Upper lobe of left lung (tissue), 6 donors: Measurements from ENCODE around the gene CALN1. TPM values are rescaled to one million over a fixed set of nuclear protein-coding genes. Genes with fewer than 3 reads are reported as not detected.
A peak's percentile ranks its signal among the peaks of the same experiment; 100 is the strongest.

ENCODE experiments used
- ATAC-seq, 2 donors: fragments of 200-7000 bp; cut with Tn5 transposase; one replicate each; pipeline ENCODE4 v1.9.1; 2022; ENCODE audit warnings: mild to moderate bottlenecking in 2 of 2, moderate library complexity in 2 of 2; ENCODE audit not compliant: low FRiP score in 2 of 2
- DNase-seq, 2 donors: peaks; one replicate each; pipeline ENCODE4 v3.0.0-alpha.2; 2019 to 2020
- H3K27ac ChIP-seq, 4 donors: fragments of 200-600 bp; sonication (generic); one replicate each; pipeline ENCODE4 v1.5.1; 2016 to 2019
- H3K27me3 ChIP-seq, 4 donors: fragments of 200-600 bp; sonication (generic); one replicate each; pipeline ENCODE4 v1.5.1; 2017 to 2019
- H3K36me3 ChIP-seq, 4 donors: fragments of 200-600 bp; sonication (generic); one replicate each; pipeline ENCODE4 v1.5.1; 2016 to 2019
- H3K4me1 ChIP-seq, 4 donors: fragments of 200-600 bp; sonication (generic); one replicate each; pipeline ENCODE4 v1.5.1; 2018 to 2019
- H3K4me3 ChIP-seq, 4 donors: fragments of 200-600 bp; sonication (generic); one replicate each; pipeline ENCODE4 v1.5.1; 2017 to 2019; ENCODE audit warnings: mild to moderate bottlenecking in 2 of 4, moderate library complexity in 1 of 4
- H3K9me3 ChIP-seq, 4 donors: fragments of 200-600 bp; sonication (generic); one replicate each; pipeline ENCODE4 v1.5.1; 2018 to 2019
- CTCF ChIP-seq, 6 experiments: fragments of 450-650 bp in 4 of 6; fragments of 200-600 bp in 2 of 6; sonication (generic) in 2 of 6; IDR thresholded peaks; one replicate each; pipeline ENCODE4 v1.5.1; 2016 to 2019; ENCODE audit warnings: antibody characterized with exemption in 6 of 6
- EP300 ChIP-seq, 4 donors: sonication (generic); formaldehyde crosslinking; IDR thresholded peaks; one replicate each; pipeline ENCODE4 v1.5.1; 2017; ENCODE audit warnings: antibody characterized with exemption in 4 of 4, control low read depth in 2 of 4
- POLR2A ChIP-seq, 4 donors: fragments of 450-650 bp; IDR thresholded peaks; one replicate each; pipeline ENCODE4 v1.5.1; 2016 to 2017; ENCODE audit warnings: antibody characterized with exemption in 4 of 4, mild to moderate bottlenecking in 2 of 4
- POLR2AphosphoS5 ChIP-seq, 2 donors: sonication (generic); formaldehyde crosslinking; IDR thresholded peaks; one replicate each; pipeline ENCODE4 v1.5.1; 2017; ENCODE audit warnings: antibody characterized with exemption in 2 of 2
- WGBS, 2 donors: methylation state at CpG; one replicate each; pipeline ENCODE4 v1.1.5; 2017 to 2018; 5-methylcytosine and 5-hydroxymethylcytosine counted together
- total RNA-seq, 6 donors: library from RNA; depleted of rRNA in 4 of 6; stranded (reverse); fragments of >200 nt in 4 of 6; gene quantifications; one replicate each; pipeline versions ENCODE4 v1.1.0 to v1.2.1, GENCODE V29; 2016 to 2021
- donor health status: DM: no; HTN: no; CAD: no; lungs with moderate emphysema.
- donor health status: DM: no; HTN: yes; CAD: no; lungs with severe emphysema.

Gene CALN1
- total RNA-seq, 6 donors from 2014 or later, result 0.24 to 0.46 TPM; not detected in 4

GRCh38 chr7:71800321-71800720 lies 611.8 kb downstream of the CALN1 start:
- Histone ChIP-seq H3K4me1 (no peaks in the 10 kb centered on the region), H3K4me3 (no peak overlapping the region), H3K36me3 (no peaks in the 10 kb centered on the region), H3K9me3 (no peaks in the 10 kb centered on the region), H3K27ac (no peak overlapping the region), H3K27me3 (no peaks in the 10 kb centered on the region)
- DNase-seq, result no peak
- WGBS, 2 donors, result 90 to 92% methylated on average over 11 of the region's 11 CpGs
- ATAC-seq, result no peak
- TF ChIP-seq EP300 (IDR thresholded peaks at IDR 0.05) (no peak), CTCF (IDR thresholded peaks at IDR 0.05) (no peak), POLR2A (IDR thresholded peaks at IDR 0.05) (no peak), POLR2AphosphoS5 (IDR thresholded peaks at IDR 0.05) (no peak)

- no peak overlapping the region for H3K27ac ChIP-seq
Observed at GRCh38 chr7:71795410-71795809, 616.7 kb downstream of the CALN1 start.

GRCh38 chr7:71793251-71793650 lies 618.9 kb downstream of the CALN1 start:
- Histone ChIP-seq H3K27me3 (no peaks in the 10 kb centered on the region), H3K4me3 (no peak overlapping the region), H3K9me3 (peaks cover 0 to 1% (median 0%) of the 10 kb centered on the region in 4 donors), H3K27ac (no peak overlapping the region), H3K36me3 (no peaks in the 10 kb centered on the region), H3K4me1 (no peaks in the 10 kb centered on the region)
- WGBS, 2 donors, result 78 to 87% methylated on average over 5 of the region's 5 CpGs
- DNase-seq (no peak), ATAC-seq (no peak)
- no peak for TF ChIP-seq POLR2AphosphoS5 (IDR thresholded peaks at IDR 0.05)
- TF ChIP-seq EP300 (IDR thresholded peaks at IDR 0.05), result no peak
- no peak for TF ChIP-seq CTCF (IDR thresholded peaks at IDR 0.05)
- TF ChIP-seq POLR2A (IDR thresholded peaks at IDR 0.05), result no peak

More at GRCh38 chr7:71795410-71795809, 616.7 kb downstream of the CALN1 start:
- H3K9me3 ChIP-seq, result no peaks in the 10 kb centered on the region
- TF ChIP-seq POLR2AphosphoS5 (IDR thresholded peaks at IDR 0.05), result no peak
- no peak for TF ChIP-seq EP300 (IDR thresholded peaks at IDR 0.05)
- TF ChIP-seq CTCF (IDR thresholded peaks at IDR 0.05), result no peak
- no peak for TF ChIP-seq POLR2A (IDR thresholded peaks at IDR 0.05)
- no peak for ATAC-seq
- 91 to 92% methylated on average over 10 of the region's 10 CpGs for WGBS, 2 donors
- H3K27me3 ChIP-seq, result no peaks in the 10 kb centered on the region
- no peaks in the 10 kb centered on the region for H3K36me3 ChIP-seq
- no peak overlapping the region for H3K4me3 ChIP-seq
- DNase-seq, result no peak
- H3K4me1 ChIP-seq, result no peaks in the 10 kb centered on the region

- no peak overlapping the region for H3K27ac ChIP-seq
- H3K27me3 ChIP-seq, result no peaks in the 10 kb centered on the region
- H3K9me3 ChIP-seq, result peaks cover 0 to 18% (median 14%) of the 10 kb centered on the region in 4 donors
- no peaks in the 10 kb centered on the region for H3K4me1 ChIP-seq
- ATAC-seq, result peak in 1 of 2 donors; percentile 37
- H3K4me3 ChIP-seq, result no peak overlapping the region
- no peaks in the 10 kb centered on the region for H3K36me3 ChIP-seq
- TF ChIP-seq CTCF (IDR thresholded peaks at IDR 0.05) (no peak), POLR2AphosphoS5 (IDR thresholded peaks at IDR 0.05) (no peak), EP300 (IDR thresholded peaks at IDR 0.05) (no peak), POLR2A (IDR thresholded peaks at IDR 0.05) (no peak)
- peak in 1 of 2 donors; percentile 50 for DNase-seq
- WGBS, 2 donors, result 96% methylated on average over 15 of the region's 15 CpGs
Observed at GRCh38 chr7:71787513-71787912, 624.6 kb downstream of the CALN1 start.

GRCh38 chr7:71785216-71785615 lies 626.9 kb downstream of the CALN1 start:
- ATAC-seq, result no peak
- no peaks in the 10 kb centered on the region for H3K36me3 ChIP-seq
- TF ChIP-seq CTCF (IDR thresholded peaks at IDR 0.05) (no peak), POLR2A (IDR thresholded peaks at IDR 0.05) (no peak), EP300 (IDR thresholded peaks at IDR 0.05) (no peak), POLR2AphosphoS5 (IDR thresholded peaks at IDR 0.05) (no peak)

More at GRCh38 chr7:71785216-71785615, 626.9 kb downstream of the CALN1 start:
- no peak overlapping the region for H3K4me3 ChIP-seq
- no peaks in the 10 kb centered on the region for H3K4me1 ChIP-seq
- no peaks in the 10 kb centered on the region for H3K27me3 ChIP-seq
- H3K9me3 ChIP-seq, result peaks cover 0 to 18% (median 14%) of the 10 kb centered on the region in 4 donors
- no peak overlapping the region for H3K27ac ChIP-seq
- 76 to 81% methylated on average over 5 of the region's 5 CpGs for WGBS, 2 donors
- no peak for DNase-seq
